GM12874 (cell line): ENCODE results near the gene PXDN.

Experiments
- CTCF ChIP-seq: IDR thresholded peaks from 2 replicates; pipeline ENCODE4 v1.5.1; 2011; ENCODE audit warnings: low read depth, mild to moderate bottlenecking, control low read depth, low read length, moderate library complexity; ENCODE audit not compliant: insufficient read depth

The PXDN gene

GRCh38 chr2:1674766-1675397 is 69.4 kb downstream of the PXDN start:
- TF ChIP-seq CTCF = no peak

GRCh38 chr2:1674276-1674675 is 70.0 kb downstream of the PXDN start:
- no peak for TF ChIP-seq CTCF

- TF ChIP-seq CTCF = no peak
These were observed 71.0 kb downstream of the PXDN start for GRCh38 chr2:1673160-1673944.

- TF ChIP-seq CTCF = no peak
These were observed 71.6 kb downstream of the PXDN start for GRCh38 chr2:1672738-1673137.

- TF ChIP-seq CTCF = no peak
These were observed 72.4 kb downstream of the PXDN start for GRCh38 chr2:1671916-1672315.

GRCh38 chr2:1670636-1671035 is 73.7 kb downstream of the PXDN start:
- no peak for TF ChIP-seq CTCF

- TF ChIP-seq CTCF = no peak
These were observed 78.4 kb downstream of the PXDN start for GRCh38 chr2:1665761-1666505.
